Fibroblast of lung (primary cell): Measurements from ENCODE around the gene AGR3. TPM values are rescaled to one million over a fixed set of nuclear protein-coding genes. Genes with fewer than 3 reads are reported as not detected.

Source experiments
- DNase-seq, 2 donors: peaks; one replicate each; pipeline versions ENCODE4 v3.0.0 to v3.0.0-alpha.2; 2010; ENCODE audit warnings: low read depth in 2 of 2
- H2AFZ ChIP-seq: 2 replicates; pipeline ENCODE4 v1.5.1; 2012; ENCODE audit warnings: low read length, control low read depth, inconsistent platforms
- H3K27ac ChIP-seq: 2 replicates; pipeline ENCODE4 v1.5.1; 2011; ENCODE audit warnings: low read length, control low read depth; ENCODE audit not compliant: insufficient read depth
- H3K27me3 ChIP-seq: 2 replicates; pipeline ENCODE4 v1.5.1; 2011; ENCODE audit warnings: mild to moderate bottlenecking, low read length; ENCODE audit not compliant: control insufficient read depth, insufficient read depth
- H3K36me3 ChIP-seq: 2 replicates; pipeline ENCODE4 v1.5.1; 2011; ENCODE audit warnings: low read length; ENCODE audit not compliant: control insufficient read depth, insufficient read depth
- H3K4me1 ChIP-seq: 2 replicates; pipeline ENCODE4 v1.5.1; 2011; ENCODE audit warnings: low read length; ENCODE audit not compliant: control insufficient read depth, insufficient read depth; ENCODE audit errors: extremely low read depth
- H3K4me2 ChIP-seq: 2 replicates; pipeline ENCODE4 v1.5.1; 2011; ENCODE audit warnings: low read length, control low read depth; ENCODE audit not compliant: insufficient read depth; ENCODE audit errors: extremely low read depth
- H3K4me3 ChIP-seq, 4 experiments: fragments of 200-600 bp in 1 of 4; sonication (generic) in 1 of 4; replicated peaks in 1 of 4; 2 replicates each; pipeline ENCODE4 v1.5.1; 2011 to 2016; ENCODE audit warnings: low read length in 4 of 4, low read depth in 3 of 4, mild to moderate bottlenecking in 3 of 4, control low read depth in 2 of 4, inconsistent platforms in 1 of 4, mixed read lengths in 1 of 4; ENCODE audit not compliant: insufficient read depth in 1 of 4; ENCODE audit errors: control extremely low read depth in 1 of 4
- H3K79me2 ChIP-seq: 2 replicates; pipeline ENCODE4 v1.5.1; 2012; ENCODE audit warnings: mild to moderate bottlenecking, low read length, inconsistent platforms; ENCODE audit not compliant: control insufficient read depth, insufficient read depth
- H3K9ac ChIP-seq: 2 replicates; pipeline ENCODE4 v1.5.1; 2011; ENCODE audit warnings: mild to moderate bottlenecking, low read length, control low read depth; ENCODE audit not compliant: insufficient read depth
- H3K9me3 ChIP-seq: 2 replicates; pipeline ENCODE4 v1.5.1; 2012; ENCODE audit warnings: low read depth, low read length; ENCODE audit not compliant: control insufficient read depth, insufficient read depth
- H4K20me1 ChIP-seq: 2 replicates; pipeline ENCODE4 v1.5.1; 2011; ENCODE audit warnings: low read length; ENCODE audit not compliant: control insufficient read depth, insufficient read depth; ENCODE audit errors: extremely low read depth
- EZH2 ChIP-seq: IDR thresholded peaks from 2 replicates; pipeline ENCODE4 v1.5.1; 2012; ENCODE audit warnings: low read length, control low read depth, mild to moderate bottlenecking; ENCODE audit errors: missing control alignments
- polyA plus RNA-seq, 2 donors: library from polyadenylated mRNA; depleted of rRNA in 1 of 2; stranded (reverse) in 1 of 2; unstranded in 1 of 2; fragments of >200 nt; gene quantifications; 2 replicates each; pipeline ENCODE4 v1.2.1, GENCODE V29; 2011 to 2012; ENCODE audit warnings: missing spikeins in 1 of 2
- total RNA-seq: library from RNA; depleted of rRNA; stranded (reverse); fragments of >200 nt; gene quantifications from 2 replicates; pipeline ENCODE4 v1.2.1, GENCODE V29; 2014
- TF ChIP-seq, protein P1 (sequence below), 2 donors: IDR thresholded peaks in 1 of 2; conservative IDR thresholded peaks in 1 of 2; 1 replicate in 1 of 2; 2 replicates in 1 of 2; pipeline ENCODE4 v1.5.1; 2011 to 2012; ENCODE audit warnings: low read length in 2 of 2, control low read depth in 1 of 2, inconsistent platforms in 1 of 2, low read depth in 1 of 2, mild to moderate bottlenecking in 1 of 2

The AGR3 gene
- total and polyA plus RNA-seq, 2 donors (not counting 1 experiment from before 2014, with no cell fraction given), result not detected

DNA sequence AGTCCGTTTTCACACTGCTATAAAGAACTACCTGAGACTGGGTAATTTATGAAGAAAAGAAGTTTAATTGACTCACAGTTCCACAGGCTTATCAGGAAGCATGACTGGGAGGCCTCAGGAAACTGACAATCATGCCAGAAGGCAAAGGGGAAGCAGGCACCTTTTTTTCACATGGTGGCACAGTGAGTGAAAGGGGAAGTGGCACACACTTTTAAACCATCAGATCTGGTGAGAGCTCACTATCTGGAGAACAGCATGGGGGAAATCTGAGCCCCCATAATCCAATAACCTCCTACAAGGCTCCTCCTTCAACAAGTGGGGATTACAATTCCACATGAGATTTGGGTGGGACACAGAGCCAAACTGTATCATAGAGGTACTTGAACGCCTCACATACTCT, 30.0 kb downstream of the AGR3 start:
- no peak overlapping the region for H3K27ac ChIP-seq
- no peak for TF ChIP-seq EZH2
- TF ChIP-seq, protein P1, sequence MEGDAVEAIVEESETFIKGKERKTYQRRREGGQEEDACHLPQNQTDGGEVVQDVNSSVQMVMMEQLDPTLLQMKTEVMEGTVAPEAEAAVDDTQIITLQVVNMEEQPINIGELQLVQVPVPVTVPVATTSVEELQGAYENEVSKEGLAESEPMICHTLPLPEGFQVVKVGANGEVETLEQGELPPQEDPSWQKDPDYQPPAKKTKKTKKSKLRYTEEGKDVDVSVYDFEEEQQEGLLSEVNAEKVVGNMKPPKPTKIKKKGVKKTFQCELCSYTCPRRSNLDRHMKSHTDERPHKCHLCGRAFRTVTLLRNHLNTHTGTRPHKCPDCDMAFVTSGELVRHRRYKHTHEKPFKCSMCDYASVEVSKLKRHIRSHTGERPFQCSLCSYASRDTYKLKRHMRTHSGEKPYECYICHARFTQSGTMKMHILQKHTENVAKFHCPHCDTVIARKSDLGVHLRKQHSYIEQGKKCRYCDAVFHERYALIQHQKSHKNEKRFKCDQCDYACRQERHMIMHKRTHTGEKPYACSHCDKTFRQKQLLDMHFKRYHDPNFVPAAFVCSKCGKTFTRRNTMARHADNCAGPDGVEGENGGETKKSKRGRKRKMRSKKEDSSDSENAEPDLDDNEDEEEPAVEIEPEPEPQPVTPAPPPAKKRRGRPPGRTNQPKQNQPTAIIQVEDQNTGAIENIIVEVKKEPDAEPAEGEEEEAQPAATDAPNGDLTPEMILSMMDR (conservative IDR thresholded peaks at IDR 0.05 in 1 of 2, IDR thresholded peaks at IDR 0.05 in 1 of 2; ENCODE audit: low read depth in 1 of 2, low read length in 2 of 2), result no peak
- no peaks in the 10 kb centered on the region for H3K27me3 ChIP-seq
- no peaks in the 10 kb centered on the region for H3K9me3 ChIP-seq
- H3K4me1 ChIP-seq, result no peaks in the 10 kb centered on the region
- H3K79me2 ChIP-seq, result no peaks in the 10 kb centered on the region
- no peak overlapping the region for H2AFZ ChIP-seq
- H3K9ac ChIP-seq, result no peak overlapping the region
- no peak for DNase-seq
- no peaks in the 10 kb centered on the region for H3K36me3 ChIP-seq
- H4K20me1 ChIP-seq, result no peaks in the 10 kb centered on the region
- no peak overlapping the region for H3K4me3 ChIP-seq
- H3K4me2 ChIP-seq, result no peak overlapping the region

DNA sequence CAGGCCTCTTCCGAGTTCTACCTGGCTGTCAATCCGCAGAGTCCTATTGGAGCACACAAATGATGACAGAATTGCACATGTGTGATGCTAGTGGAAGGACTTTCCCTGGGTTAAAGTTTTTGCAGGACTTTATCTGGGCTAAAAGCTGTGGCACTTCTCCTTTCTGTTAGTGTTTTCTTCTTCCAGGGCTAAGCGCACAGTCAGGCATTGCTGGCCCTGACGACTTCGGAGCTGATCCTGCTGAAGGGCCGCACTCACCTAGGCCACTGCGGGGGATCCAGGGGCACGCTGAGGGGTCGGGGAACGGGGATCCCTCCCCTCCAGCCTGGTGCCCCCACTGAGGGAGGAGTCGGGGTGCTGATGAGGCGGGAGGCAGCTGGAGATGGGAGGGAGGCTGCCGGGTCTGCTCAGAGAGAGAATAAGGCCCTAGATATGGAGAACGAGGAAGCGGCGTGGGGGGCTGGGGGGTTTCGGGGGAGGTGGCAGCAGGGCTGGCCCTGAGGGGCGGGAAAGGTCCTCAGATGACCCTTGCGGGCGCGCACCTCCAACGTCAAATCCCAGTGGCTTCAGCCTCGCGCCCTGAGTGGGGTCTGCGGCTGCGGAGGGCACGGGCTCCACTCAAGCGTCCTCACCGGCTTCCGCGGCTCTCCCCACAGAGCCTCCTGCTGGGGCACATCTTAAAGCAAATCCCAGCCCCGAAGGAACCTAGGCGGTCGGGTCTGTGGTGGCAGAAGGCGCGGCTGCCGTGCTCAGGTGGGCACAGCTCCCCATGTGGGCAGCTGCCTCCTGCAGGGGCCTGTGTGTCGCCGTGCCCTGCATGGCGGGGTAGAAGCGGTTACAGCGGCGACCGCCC, 30.9 kb downstream of the AGR3 start:
- no peak overlapping the region for H3K4me3 ChIP-seq
- no peaks in the 10 kb centered on the region for H4K20me1 ChIP-seq
- no peaks in the 10 kb centered on the region for H3K79me2 ChIP-seq
- TF ChIP-seq EZH2, result no peak
- TF ChIP-seq, protein P1 (conservative IDR thresholded peaks at IDR 0.05 in 1 of 2, IDR thresholded peaks at IDR 0.05 in 1 of 2; ENCODE audit: low read depth in 1 of 2, low read length in 2 of 2), result no peak
- H3K4me1 ChIP-seq, result no peaks in the 10 kb centered on the region
- no peak for DNase-seq
- H2AFZ ChIP-seq, result no peak overlapping the region
- no peak overlapping the region for H3K9ac ChIP-seq
- H3K9me3 ChIP-seq, result no peaks in the 10 kb centered on the region
- no peak overlapping the region for H3K27ac ChIP-seq
- no peak overlapping the region for H3K4me2 ChIP-seq
- no peaks in the 10 kb centered on the region for H3K36me3 ChIP-seq
- H3K27me3 ChIP-seq, result no peaks in the 10 kb centered on the region

DNA sequence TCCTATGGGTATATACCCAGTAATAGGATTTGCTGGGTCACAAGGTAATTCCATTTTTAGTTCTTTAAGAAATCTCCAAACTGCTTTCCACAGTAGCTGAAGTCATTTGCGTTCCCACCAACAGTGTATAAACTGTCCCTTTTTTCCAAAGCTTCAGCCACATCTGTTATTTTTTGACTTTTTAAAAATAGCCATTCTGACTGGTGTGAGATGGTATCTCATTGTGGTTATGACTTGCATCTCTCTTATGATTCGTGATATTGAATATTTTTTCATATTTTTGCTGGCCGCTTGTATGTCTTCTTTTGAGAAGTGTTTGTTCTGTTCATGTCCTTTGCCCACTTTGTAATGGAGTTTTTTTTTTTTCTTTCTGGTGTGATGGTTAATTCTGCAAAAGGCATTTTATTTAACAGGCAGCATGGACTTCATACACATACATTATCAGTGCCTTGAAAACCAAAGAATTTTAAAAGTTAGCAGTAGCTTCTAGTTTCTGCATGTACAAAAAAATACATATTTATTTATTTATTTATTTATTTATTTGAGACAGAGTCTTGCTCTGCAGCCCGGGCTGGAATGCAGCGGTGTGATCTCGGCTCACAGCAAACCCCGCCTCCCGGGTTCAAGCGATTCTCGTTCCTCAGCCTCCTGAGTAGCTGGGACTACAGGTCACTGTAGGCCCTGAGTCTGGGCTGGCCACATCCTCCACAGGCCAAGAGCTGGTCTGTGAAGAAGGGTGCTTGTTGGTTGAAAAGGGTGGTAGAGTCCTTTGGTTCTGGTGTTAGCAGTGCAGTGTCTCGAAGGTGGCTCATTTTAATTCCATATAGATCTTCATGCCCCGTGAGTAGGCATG, 32.3 kb downstream of the AGR3 start:
- no peak overlapping the region for H3K4me2 ChIP-seq
- H3K4me1 ChIP-seq, result no peaks in the 10 kb centered on the region
- no peak for DNase-seq
- no peaks in the 10 kb centered on the region for H3K9me3 ChIP-seq
- H3K79me2 ChIP-seq, result no peaks in the 10 kb centered on the region
- no peak for TF ChIP-seq EZH2
- TF ChIP-seq, protein P1 (conservative IDR thresholded peaks at IDR 0.05 in 1 of 2, IDR thresholded peaks at IDR 0.05 in 1 of 2; ENCODE audit: low read depth in 1 of 2, low read length in 2 of 2), result no peak
- no peaks in the 10 kb centered on the region for H4K20me1 ChIP-seq
- H3K4me3 ChIP-seq, result no peak overlapping the region
- no peak overlapping the region for H3K9ac ChIP-seq
- H3K27me3 ChIP-seq, result no peaks in the 10 kb centered on the region
- H2AFZ ChIP-seq, result no peak overlapping the region
- H3K27ac ChIP-seq, result no peak overlapping the region
- H3K36me3 ChIP-seq, result no peaks in the 10 kb centered on the region
